ENCODE results near the gene MYOF. TPM values are rescaled to one million over a fixed set of nuclear protein-coding genes. Genes with fewer than 3 reads are reported as not detected.

MYOF gene
- total and polyA plus RNA-seq, 10 of the 15 experiments (the other 5 are each of a cell fraction or from before 2014, with no cell fraction given) = 0.02 to 0.59 (median 0.17) TPM

DNA sequence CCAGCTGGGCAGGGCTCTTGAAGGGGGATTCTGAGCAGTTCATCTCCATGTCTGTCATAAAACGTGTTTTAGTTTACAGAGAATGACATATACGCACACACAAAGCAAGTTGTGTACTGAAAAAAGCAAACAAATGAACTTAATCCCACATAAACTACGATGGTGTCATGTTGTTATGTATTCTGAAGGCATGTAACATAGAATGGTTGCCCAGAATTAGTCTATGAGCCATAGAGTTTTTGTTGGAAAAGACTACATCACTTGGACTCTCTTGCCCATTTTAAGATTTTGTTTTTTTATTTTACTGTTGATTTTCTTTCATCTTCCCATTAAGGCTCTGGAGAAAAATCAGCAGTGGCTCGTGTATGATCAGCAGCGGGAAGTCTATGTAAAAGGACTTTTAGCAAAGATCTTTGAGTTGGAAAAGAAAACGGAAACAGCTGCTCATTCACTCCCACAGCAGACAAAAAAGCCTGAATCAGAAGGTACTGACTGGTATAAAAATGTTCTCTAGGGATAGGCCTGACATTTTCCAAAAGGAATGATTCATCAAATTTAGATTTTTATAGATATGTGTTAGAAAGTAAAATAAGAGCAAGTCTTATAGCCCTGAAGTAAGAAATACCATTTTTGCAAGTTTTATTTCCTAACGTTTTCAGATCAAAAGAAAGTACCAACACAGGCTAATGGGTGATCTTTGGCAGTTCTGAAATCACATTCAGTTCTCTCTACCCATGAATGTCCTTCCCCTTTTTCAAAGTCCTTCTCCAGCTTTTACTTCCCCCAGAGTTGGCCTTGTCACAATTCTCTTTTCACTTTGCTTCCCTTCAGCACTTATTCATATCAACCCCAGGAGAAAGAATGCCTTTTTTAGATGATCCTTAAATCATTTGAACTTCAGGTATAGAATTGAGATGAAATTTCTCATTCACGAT is 33.2 kb upstream of the MYOF start (continued):
- TF ChIP-seq, protein P1, sequence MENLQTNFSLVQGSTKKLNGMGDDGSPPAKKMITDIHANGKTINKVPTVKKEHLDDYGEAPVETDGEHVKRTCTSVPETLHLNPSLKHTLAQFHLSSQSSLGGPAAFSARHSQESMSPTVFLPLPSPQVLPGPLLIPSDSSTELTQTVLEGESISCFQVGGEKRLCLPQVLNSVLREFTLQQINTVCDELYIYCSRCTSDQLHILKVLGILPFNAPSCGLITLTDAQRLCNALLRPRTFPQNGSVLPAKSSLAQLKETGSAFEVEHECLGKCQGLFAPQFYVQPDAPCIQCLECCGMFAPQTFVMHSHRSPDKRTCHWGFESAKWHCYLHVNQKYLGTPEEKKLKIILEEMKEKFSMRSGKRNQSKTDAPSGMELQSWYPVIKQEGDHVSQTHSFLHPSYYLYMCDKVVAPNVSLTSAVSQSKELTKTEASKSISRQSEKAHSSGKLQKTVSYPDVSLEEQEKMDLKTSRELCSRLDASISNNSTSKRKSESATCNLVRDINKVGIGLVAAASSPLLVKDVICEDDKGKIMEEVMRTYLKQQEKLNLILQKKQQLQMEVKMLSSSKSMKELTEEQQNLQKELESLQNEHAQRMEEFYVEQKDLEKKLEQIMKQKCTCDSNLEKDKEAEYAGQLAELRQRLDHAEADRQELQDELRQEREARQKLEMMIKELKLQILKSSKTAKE (IDR thresholded peaks at IDR 0.05; ENCODE audit: low read depth, poor library complexity, severe bottlenecking) = no peak
- TF ChIP-seq HDAC6 (IDR thresholded peaks at IDR 0.05; ENCODE audit: unreplicated experiment) = no peak

DNA sequence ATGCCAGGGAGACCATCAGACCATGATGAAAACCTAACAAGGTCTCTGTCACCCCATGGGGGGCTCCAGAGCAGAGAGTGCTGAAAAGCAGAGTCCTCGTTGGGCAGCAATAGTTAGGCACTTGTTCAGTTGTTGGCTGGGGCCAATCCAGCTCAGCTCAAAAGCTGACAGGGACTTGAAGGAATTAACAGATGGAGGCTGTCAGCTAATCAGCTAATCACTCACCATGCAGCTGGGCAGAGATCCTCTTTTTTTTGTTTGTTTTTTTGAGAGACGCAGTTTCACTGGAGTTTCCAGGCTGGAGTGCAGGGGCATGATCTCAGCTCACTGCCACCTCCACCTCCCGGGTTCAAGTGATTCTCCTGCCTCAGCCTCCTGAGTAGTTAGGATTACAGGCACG is 32.4 kb upstream of the MYOF start:
- ATAC-seq (no peak), DNase-seq (ENCODE audit: low read depth, low spot score) (no peak), FAIRE-seq (no peak)
- Histone ChIP-seq H3K4me1 (ENCODE audit: control insufficient read depth, insufficient read depth, low read length) (no peaks in the 10 kb centered on the region), H3K79me2 (ENCODE audit: control insufficient read depth, insufficient read depth, low read length) (no peaks in the 10 kb centered on the region), H4K20me1 (ENCODE audit: control insufficient read depth, insufficient read depth) (no peaks in the 10 kb centered on the region), H3K27me3 (replicated peaks in 1 of 2; ENCODE audit: control insufficient read depth in 2 of 2, insufficient read depth in 2 of 2, low read length in 1 of 2) (no peaks in the 10 kb centered on the region), H3K4me2 (ENCODE audit: control insufficient read depth, insufficient read depth) (no peak overlapping the region), H3K36me3 (ENCODE audit: control insufficient read depth in 2 of 2, insufficient read depth in 2 of 2, low read length in 1 of 2) (peaks cover 8 to 20% of the 10 kb centered on the region in 2 experiments), H3K9me3 (replicated peaks; ENCODE audit: control insufficient read depth, insufficient read depth, low read length) (no peaks in the 10 kb centered on the region; the same call in 2 of the 3 replicates), H3K27ac (ENCODE audit: control insufficient read depth, insufficient read depth) (no peak overlapping the region), H3K9ac (ENCODE audit: control insufficient read depth, insufficient read depth, low read length) (no peak overlapping the region), H3K4me3 (no peak overlapping the region), H2AFZ (ENCODE audit: control insufficient read depth, low read depth, low read length) (no peak overlapping the region)
- RAD21 ChIA-PET (ENCODE audit: unreplicated experiment) = interaction anchor here (7.0 kb wide), 1 partner anchor 138 kb away, joined by 67 read pairs; no protein-coding TSS in a partner anchor
- POLR2A ChIA-PET = interaction anchor here (0.7 kb wide), 1 partner anchor 138 kb away, joined by 3 read pairs; no protein-coding TSS in a partner anchor
- CTCF ChIA-PET = interaction anchor here (2.0 to 16.1 kb wide), 4 partner anchors 12 to 138 kb away, joined by 5 to 232 read pairs (median 46); partner anchors contain the start of genes CEP55 and MYOF
- in situ Hi-C loops (cut with MboI) = no loop called here
- TF ChIP-seq CBX3 (IDR thresholded peaks at IDR 0.05; ENCODE audit: borderline replicate concordance, low read depth) (no peak), RFX5 (IDR thresholded peaks at IDR 0.05; ENCODE audit: low read depth, low read length) (no peak), SUPT20H (IDR thresholded peaks at IDR 0.05; ENCODE audit: borderline replicate concordance, control insufficient read depth, low read depth, low read length) (no peak), TARDBP (IDR thresholded peaks at IDR 0.05; ENCODE audit: borderline replicate concordance) (no peak), NBN (IDR thresholded peaks at IDR 0.05) (no peak)
- TF ChIP-seq, protein P2, sequence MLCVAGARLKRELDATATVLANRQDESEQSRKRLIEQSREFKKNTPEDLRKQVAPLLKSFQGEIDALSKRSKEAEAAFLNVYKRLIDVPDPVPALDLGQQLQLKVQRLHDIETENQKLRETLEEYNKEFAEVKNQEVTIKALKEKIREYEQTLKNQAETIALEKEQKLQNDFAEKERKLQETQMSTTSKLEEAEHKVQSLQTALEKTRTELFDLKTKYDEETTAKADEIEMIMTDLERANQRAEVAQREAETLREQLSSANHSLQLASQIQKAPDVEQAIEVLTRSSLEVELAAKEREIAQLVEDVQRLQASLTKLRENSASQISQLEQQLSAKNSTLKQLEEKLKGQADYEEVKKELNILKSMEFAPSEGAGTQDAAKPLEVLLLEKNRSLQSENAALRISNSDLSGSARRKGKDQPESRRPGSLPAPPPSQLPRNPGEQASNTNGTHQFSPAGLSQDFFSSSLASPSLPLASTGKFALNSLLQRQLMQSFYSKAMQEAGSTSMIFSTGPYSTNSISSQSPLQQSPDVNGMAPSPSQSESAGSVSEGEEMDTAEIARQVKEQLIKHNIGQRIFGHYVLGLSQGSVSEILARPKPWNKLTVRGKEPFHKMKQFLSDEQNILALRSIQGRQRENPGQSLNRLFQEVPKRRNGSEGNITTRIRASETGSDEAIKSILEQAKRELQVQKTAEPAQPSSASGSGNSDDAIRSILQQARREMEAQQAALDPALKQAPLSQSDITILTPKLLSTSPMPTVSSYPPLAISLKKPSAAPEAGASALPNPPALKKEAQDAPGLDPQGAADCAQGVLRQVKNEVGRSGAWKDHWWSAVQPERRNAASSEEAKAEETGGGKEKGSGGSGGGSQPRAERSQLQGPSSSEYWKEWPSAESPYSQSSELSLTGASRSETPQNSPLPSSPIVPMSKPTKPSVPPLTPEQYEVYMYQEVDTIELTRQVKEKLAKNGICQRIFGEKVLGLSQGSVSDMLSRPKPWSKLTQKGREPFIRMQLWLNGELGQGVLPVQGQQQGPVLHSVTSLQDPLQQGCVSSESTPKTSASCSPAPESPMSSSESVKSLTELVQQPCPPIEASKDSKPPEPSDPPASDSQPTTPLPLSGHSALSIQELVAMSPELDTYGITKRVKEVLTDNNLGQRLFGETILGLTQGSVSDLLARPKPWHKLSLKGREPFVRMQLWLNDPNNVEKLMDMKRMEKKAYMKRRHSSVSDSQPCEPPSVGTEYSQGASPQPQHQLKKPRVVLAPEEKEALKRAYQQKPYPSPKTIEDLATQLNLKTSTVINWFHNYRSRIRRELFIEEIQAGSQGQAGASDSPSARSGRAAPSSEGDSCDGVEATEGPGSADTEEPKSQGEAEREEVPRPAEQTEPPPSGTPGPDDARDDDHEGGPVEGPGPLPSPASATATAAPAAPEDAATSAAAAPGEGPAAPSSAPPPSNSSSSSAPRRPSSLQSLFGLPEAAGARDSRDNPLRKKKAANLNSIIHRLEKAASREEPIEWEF (IDR thresholded peaks at IDR 0.05; ENCODE audit: insufficient replicate concordance, low read depth, low read length) = no peak
- SMC1A ChIA-PET (ENCODE audit: uncharacterized antibody, unreplicated experiment) = interaction anchor here (1.4 to 2.0 kb wide), 2 partner anchors 17 to 138 kb away, joined by 4 to 17 read pairs; no protein-coding TSS in a partner anchor
- no TSS peak for BruUV-seq (replicated peaks)
- intact Hi-C loops (cut with micrococcal nuclease; ENCODE audit: unreplicated experiment) = no loop called here
- WGBS (ENCODE audit: insufficient coverage, insufficient replicate concordance, low lambda C conversion rate, missing lambda C conversion rate) = 100% methylated on average over 4 of the region's 4 CpGs

Measured in GM12878 (cell line).